Measurements from ENCODE around the gene LIPG.

DNA sequence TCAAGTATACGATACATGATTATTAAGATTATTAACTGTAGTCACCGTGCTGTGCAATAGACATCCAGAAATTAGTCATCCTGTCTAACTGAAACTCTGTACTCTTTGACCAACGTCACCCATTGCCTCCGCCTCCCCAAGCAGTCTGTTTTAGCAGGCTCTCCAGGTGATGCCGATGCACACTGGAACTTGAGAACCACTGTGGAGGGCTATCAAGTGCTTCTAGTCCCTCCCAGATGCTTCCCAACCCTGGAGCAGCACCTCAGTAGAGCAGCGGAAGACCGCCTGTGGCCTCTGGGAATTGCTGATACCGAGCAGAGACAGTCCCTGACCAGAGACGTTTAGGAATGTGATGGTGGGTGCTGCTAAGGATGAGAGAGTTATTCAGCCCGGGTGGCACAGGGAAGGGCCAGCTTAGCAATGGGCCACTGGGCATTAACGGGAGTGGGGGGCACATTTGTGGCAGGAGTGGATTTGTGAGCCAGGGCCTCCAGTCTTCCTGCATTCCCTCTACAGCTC, 50.7 kb downstream of the LIPG start:
- TF ChIP-seq, protein P1, sequence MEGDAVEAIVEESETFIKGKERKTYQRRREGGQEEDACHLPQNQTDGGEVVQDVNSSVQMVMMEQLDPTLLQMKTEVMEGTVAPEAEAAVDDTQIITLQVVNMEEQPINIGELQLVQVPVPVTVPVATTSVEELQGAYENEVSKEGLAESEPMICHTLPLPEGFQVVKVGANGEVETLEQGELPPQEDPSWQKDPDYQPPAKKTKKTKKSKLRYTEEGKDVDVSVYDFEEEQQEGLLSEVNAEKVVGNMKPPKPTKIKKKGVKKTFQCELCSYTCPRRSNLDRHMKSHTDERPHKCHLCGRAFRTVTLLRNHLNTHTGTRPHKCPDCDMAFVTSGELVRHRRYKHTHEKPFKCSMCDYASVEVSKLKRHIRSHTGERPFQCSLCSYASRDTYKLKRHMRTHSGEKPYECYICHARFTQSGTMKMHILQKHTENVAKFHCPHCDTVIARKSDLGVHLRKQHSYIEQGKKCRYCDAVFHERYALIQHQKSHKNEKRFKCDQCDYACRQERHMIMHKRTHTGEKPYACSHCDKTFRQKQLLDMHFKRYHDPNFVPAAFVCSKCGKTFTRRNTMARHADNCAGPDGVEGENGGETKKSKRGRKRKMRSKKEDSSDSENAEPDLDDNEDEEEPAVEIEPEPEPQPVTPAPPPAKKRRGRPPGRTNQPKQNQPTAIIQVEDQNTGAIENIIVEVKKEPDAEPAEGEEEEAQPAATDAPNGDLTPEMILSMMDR (IDR thresholded peaks at IDR 0.05) = no peak
- no peak for TF ChIP-seq POLR2AphosphoS5 (IDR thresholded peaks at IDR 0.05)

Measured in prostate gland (tissue), 2 donors.